Fibroblast of the conjunctiva (primary cell): Measurements from ENCODE around the gene FBLN1.

Experiments used
- DNase-seq: peaks from one replicate; pipeline ENCODE4 v3.0.0-alpha.2; 2010; ENCODE audit warnings: low read depth

The FBLN1 gene

GRCh38 chr22:45640941-45641621 is 138.4 kb downstream of the FBLN1 start:
- no peak for DNase-seq

GRCh38 chr22:45642986-45643385 is 140.3 kb downstream of the FBLN1 start:
- DNase-seq, result no peak

- DNase-seq, result no peak
Measured at GRCh38 chr22:45644714-45645113, 142.0 kb downstream of the FBLN1 start.

GRCh38 chr22:45645150-45645525 is 142.5 kb downstream of the FBLN1 start:
- no peak for DNase-seq

- peak; percentile 9 for DNase-seq
Measured at GRCh38 chr22:45645526-45646414, 143.1 kb downstream of the FBLN1 start.

GRCh38 chr22:45647532-45648225 is 145.0 kb downstream of the FBLN1 start:
- no peak for DNase-seq

- no peak for DNase-seq
Measured at GRCh38 chr22:45648301-45649117, 145.8 kb downstream of the FBLN1 start.

GRCh38 chr22:45649809-45650208 is 147.1 kb downstream of the FBLN1 start:
- no peak for DNase-seq

GRCh38 chr22:45650721-45651120 is 148.0 kb downstream of the FBLN1 start:
- no peak for DNase-seq
